ENCODE results near the gene SRPK2. TPM values are rescaled to one million over a fixed set of nuclear protein-coding genes. Genes with fewer than 3 reads are reported as not detected.

The SRPK2 gene
- total RNA-seq, 1 donor from 2014 or later = 58.5 TPM

DNA sequence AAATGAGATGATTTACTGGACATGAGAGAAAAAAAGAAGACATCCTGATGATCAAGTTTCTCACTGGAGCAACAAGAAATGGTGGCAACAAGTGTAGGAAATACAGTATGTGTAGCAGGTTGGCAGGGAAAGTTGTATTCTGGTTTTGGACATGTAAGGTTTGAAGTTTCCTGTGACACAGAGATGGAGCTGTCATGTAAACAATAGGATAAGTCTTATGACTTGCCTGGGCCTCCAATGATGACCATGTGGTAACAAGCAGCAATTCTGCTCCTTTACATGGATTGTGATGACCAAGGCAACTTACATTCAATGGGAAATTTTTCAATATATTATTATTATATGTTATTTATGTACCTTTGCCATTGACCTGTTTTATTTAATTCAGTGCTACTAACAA lies 249.3 kb downstream of the SRPK2 start:
- Mint-ChIP-seq H3K4me1 (ENCODE audit: low read depth) (no peaks in the 10 kb centered on the region), H3K9me3 (ENCODE audit: low read depth) (no peaks in the 10 kb centered on the region), H3K36me3 (ENCODE audit: low read depth) (peaks cover 18% of the 10 kb centered on the region), H3K4me3 (ENCODE audit: unreplicated experiment) (no peak overlapping the region), H3K27ac (ENCODE audit: unreplicated experiment) (no peak overlapping the region), H3K27me3 (ENCODE audit: low read depth) (no peaks in the 10 kb centered on the region)
- TF ChIP-seq CTCF (IDR thresholded peaks at IDR 0.05) = no peak
- DNase-seq (ENCODE audit: low spot score) = no peak

DNA sequence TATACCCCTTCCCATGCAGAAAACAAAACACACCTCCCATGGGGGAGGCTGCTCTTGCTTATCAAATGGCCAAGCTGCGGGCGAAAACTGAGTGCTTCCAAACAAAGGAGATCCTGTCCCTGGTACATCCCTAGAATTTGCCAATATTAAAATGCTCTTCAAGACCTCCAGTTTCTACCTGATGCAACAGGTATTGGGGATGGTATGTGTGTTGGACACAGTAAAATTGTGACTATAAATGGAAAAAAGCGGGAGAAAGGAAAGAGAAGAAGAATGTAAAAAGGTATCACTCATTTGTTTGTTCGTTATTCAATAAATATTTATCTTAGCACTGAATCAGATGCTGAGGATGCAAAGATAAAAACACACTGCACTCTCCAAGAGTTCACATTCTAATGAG lies 250.8 kb downstream of the SRPK2 start:
- peaks cover 20% of the 10 kb centered on the region for H3K36me3 Mint-ChIP-seq (ENCODE audit: low read depth)
- DNase-seq (ENCODE audit: low spot score) = no peak
- no peaks in the 10 kb centered on the region for H3K9me3 Mint-ChIP-seq (ENCODE audit: low read depth)
- H3K4me1 Mint-ChIP-seq (ENCODE audit: low read depth) = peaks cover 3% of the 10 kb centered on the region
- TF ChIP-seq CTCF (IDR thresholded peaks at IDR 0.05) = no peak
- H3K27ac Mint-ChIP-seq (ENCODE audit: unreplicated experiment) = no peak overlapping the region
- H3K27me3 Mint-ChIP-seq (ENCODE audit: low read depth) = no peaks in the 10 kb centered on the region
- no peak overlapping the region for H3K4me3 Mint-ChIP-seq (ENCODE audit: unreplicated experiment)

DNA sequence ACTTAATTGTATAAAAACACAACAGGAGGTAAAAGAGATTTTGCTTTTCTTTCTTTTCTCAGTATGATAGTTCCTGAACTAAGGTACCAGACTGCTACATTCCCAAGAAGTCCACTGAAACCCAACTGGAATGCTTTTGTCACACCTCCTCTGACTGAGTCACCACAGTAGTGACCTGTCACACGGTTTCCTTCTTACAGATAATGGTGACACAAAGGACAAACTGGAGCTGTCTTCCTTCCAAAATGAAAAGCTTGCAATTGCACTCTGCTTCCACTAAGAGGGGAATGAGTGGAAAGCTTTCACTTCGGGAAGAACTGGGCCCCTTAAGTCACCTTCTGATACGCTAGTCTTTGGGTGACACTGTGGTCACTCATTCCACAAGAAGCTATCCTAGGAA lies 252.5 kb downstream of the SRPK2 start:
- no peak for DNase-seq (ENCODE audit: low spot score)
- Mint-ChIP-seq H3K4me3 (ENCODE audit: unreplicated experiment) (no peak overlapping the region), H3K9me3 (ENCODE audit: low read depth) (no peaks in the 10 kb centered on the region), H3K27ac (ENCODE audit: unreplicated experiment) (no peak overlapping the region), H3K27me3 (ENCODE audit: low read depth) (no peaks in the 10 kb centered on the region), H3K36me3 (ENCODE audit: low read depth) (peaks cover 14% of the 10 kb centered on the region), H3K4me1 (ENCODE audit: low read depth) (peaks cover 3% of the 10 kb centered on the region)
- peak; percentile 33 for TF ChIP-seq CTCF (IDR thresholded peaks at IDR 0.05)

DNA sequence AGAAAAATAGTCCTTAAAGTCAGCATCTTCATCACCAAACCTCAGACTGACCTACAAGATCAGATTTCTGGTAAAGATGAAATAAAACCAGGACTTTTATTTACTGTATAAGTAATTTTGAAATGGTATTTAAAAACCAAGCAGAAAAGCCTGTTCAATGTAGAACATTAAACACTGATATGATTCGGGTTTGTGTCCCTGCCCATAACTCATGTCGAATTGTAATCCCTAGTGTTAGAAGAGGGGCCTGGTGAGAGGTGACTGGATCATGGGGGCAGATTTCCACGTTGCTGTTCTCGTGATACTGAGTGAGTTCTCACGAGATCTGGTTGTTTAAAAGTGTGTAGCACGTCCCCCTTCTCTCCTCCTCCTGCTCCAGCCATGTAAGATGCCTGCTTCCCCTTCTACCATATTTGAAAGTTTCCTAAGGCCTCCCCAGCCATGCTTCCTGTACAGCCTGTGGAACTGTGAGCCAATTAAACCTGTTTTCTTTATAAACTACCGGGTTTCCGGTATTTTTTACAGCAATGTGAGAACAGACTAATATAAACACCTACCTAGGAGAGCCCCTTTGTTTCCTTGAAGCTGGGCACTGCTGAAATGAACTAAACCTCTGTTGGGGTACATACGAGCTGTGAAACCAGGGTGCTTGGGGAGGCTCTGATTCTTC lies 254.6 kb downstream of the SRPK2 start:
- Mint-ChIP-seq H3K4me3 (ENCODE audit: unreplicated experiment) (no peak overlapping the region), H3K36me3 (ENCODE audit: low read depth) (peaks cover 12% of the 10 kb centered on the region), H3K27me3 (ENCODE audit: low read depth) (no peaks in the 10 kb centered on the region), H3K27ac (ENCODE audit: unreplicated experiment) (no peak overlapping the region), H3K4me1 (ENCODE audit: low read depth) (peaks cover 3% of the 10 kb centered on the region), H3K9me3 (ENCODE audit: low read depth) (no peaks in the 10 kb centered on the region)
- DNase-seq (ENCODE audit: low spot score) = no peak
- no peak for TF ChIP-seq CTCF (IDR thresholded peaks at IDR 0.05)

DNA sequence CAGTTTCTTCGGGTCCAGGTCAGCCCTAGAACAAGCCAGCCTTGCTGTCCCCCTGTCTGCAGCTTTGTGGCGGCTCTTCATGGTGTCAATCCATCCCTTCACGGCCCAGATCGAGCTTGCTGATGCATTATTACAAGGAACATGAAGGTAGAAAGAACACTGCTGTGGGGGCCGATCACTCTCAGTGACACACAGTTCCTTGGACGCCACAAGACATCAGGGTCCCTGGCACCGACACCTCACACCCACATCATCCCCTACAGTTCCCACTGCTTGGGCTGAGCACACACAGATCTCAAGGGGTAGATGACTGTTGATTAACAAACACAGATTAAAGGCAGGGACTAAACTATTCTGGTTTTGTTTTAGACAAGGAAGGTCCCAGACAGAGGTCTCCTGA lies 255.4 kb downstream of the SRPK2 start:
- TF ChIP-seq CTCF (IDR thresholded peaks at IDR 0.05) = no peak
- peaks cover 8% of the 10 kb centered on the region for H3K36me3 Mint-ChIP-seq (ENCODE audit: low read depth)
- peak overlapping the region; percentile 6 for H3K27ac Mint-ChIP-seq (ENCODE audit: unreplicated experiment)

More for the DNA sequence above, 255.4 kb downstream of the SRPK2 start:
- Mint-ChIP-seq H3K4me3 (ENCODE audit: unreplicated experiment) (no peak overlapping the region), H3K27me3 (ENCODE audit: low read depth) (no peaks in the 10 kb centered on the region), H3K9me3 (ENCODE audit: low read depth) (no peaks in the 10 kb centered on the region), H3K4me1 (ENCODE audit: low read depth) (peaks cover 3% of the 10 kb centered on the region)
- DNase-seq (ENCODE audit: low spot score) = no peak
